WTC11 (cell line): ENCODE measurements around the gene AMHR2. TPM values are rescaled to one million over a fixed set of nuclear protein-coding genes. Genes with fewer than 3 reads are reported as not detected.

Experiments
- CREB1 ChIP-seq: sonication (generic); formaldehyde crosslinking; IDR thresholded peaks from 2 replicates; pipeline ENCODE4 v1.8.0; 2023; ENCODE audit warnings: mild to moderate bottlenecking, missing genetic modification reagents
- ELF4 ChIP-seq: sonication (generic); formaldehyde crosslinking; IDR thresholded peaks from 2 replicates; pipeline ENCODE4 v1.8.1; 2022; ENCODE audit warnings: low read depth, mild to moderate bottlenecking, moderate library complexity, missing genetic modification reagents
- GABPB1 ChIP-seq: sonication (generic); formaldehyde crosslinking; IDR thresholded peaks from 2 replicates; pipeline ENCODE4 v1.8.1; 2023; ENCODE audit warnings: mild to moderate bottlenecking, missing genetic modification reagents
- IRF2 ChIP-seq: sonication (generic); formaldehyde crosslinking; IDR thresholded peaks from 2 replicates; pipeline ENCODE4 v1.8.0; 2022; ENCODE audit warnings: low read depth, missing genetic modification reagents, borderline replicate concordance
- KAT7 ChIP-seq: sonication (generic); formaldehyde crosslinking; IDR thresholded peaks from 2 replicates; pipeline ENCODE4 v1.8.1; 2023; ENCODE audit warnings: missing genetic modification reagents, mild to moderate bottlenecking, borderline replicate concordance
- MYBL2 ChIP-seq: sonication (generic); formaldehyde crosslinking; IDR thresholded peaks from 2 replicates; pipeline ENCODE4 v1.8.1; 2023; ENCODE audit warnings: mild to moderate bottlenecking, moderate library complexity, missing genetic modification reagents
- NFE2L1 ChIP-seq: sonication (generic); formaldehyde crosslinking; IDR thresholded peaks from 2 replicates; pipeline ENCODE4 v1.8.1; 2023; ENCODE audit warnings: missing genetic modification reagents
- NR3C1 ChIP-seq: sonication (generic); formaldehyde crosslinking; conservative IDR thresholded peaks from 2 replicates; pipeline ENCODE4 v1.8.1; 2023; ENCODE audit warnings: low read depth, mild to moderate bottlenecking, missing genetic modification reagents
- SOX15 ChIP-seq: fragments of 250-450 bp; sonication (Bioruptor Pico); IDR thresholded peaks from 2 replicates; pipeline ENCODE4 v1.9.0; 2021; ENCODE audit warnings: mild to moderate bottlenecking
- SP1 ChIP-seq: sonication (generic); formaldehyde crosslinking; conservative IDR thresholded peaks from 2 replicates; pipeline ENCODE4 v1.8.1; 2022; ENCODE audit warnings: missing genetic modification reagents
- ZNF121 ChIP-seq: sonication (generic); formaldehyde crosslinking; IDR thresholded peaks from 2 replicates; pipeline ENCODE4 v1.8.0; 2023; ENCODE audit warnings: missing genetic modification reagents
- ZNF138 ChIP-seq: sonication (generic); formaldehyde crosslinking; conservative IDR thresholded peaks from 2 replicates; pipeline ENCODE4 v1.8.1; 2022; ENCODE audit warnings: mild to moderate bottlenecking, moderate library complexity, missing genetic modification reagents
- ZNF219 ChIP-seq: sonication (generic); formaldehyde crosslinking; IDR thresholded peaks from 2 replicates; pipeline ENCODE4 v1.8.0; 2023; ENCODE audit warnings: missing genetic modification reagents, mild to moderate bottlenecking, borderline replicate concordance
- ZNF396 ChIP-seq: fragments of 250-450 bp; sonication (Bioruptor Pico); IDR thresholded peaks from 2 replicates; pipeline ENCODE4 v1.8.0; 2021; ENCODE audit warnings: mild to moderate bottlenecking, moderate library complexity, borderline replicate concordance
- ZNF423 ChIP-seq: fragments of 250-450 bp; sonication (Bioruptor Pico); IDR thresholded peaks from 2 replicates; pipeline ENCODE4 v2.1.2; 2022; ENCODE audit warnings: mild to moderate bottlenecking, moderate library complexity
- total RNA-seq: library from RNA; stranded (reverse); gene quantifications from 3 replicates; pipeline ENCODE4 v1.2.3, GENCODE V29; 2021
- TF ChIP-seq, protein P1 (sequence below): sonication (generic); formaldehyde crosslinking; IDR thresholded peaks from 2 replicates; pipeline ENCODE4 v1.8.0; 2022; ENCODE audit warnings: mild to moderate bottlenecking, missing genetic modification reagents
- TF ChIP-seq, protein P2 (sequence below): sonication (generic); formaldehyde crosslinking; IDR thresholded peaks from 2 replicates; pipeline ENCODE4 v1.8.0; 2022; ENCODE audit warnings: mild to moderate bottlenecking, missing genetic modification reagents
- TF ChIP-seq, protein P3 (sequence below): sonication (generic); formaldehyde crosslinking; IDR thresholded peaks from 2 replicates; pipeline ENCODE4 v1.8.0; 2022; ENCODE audit warnings: mild to moderate bottlenecking, missing genetic modification reagents
- TF ChIP-seq, protein P4 (sequence below): sonication (generic); formaldehyde crosslinking; IDR thresholded peaks from 2 replicates; pipeline ENCODE4 v1.8.0; 2023; ENCODE audit warnings: missing genetic modification reagents
- TF ChIP-seq, protein P5 (sequence below): sonication (generic); formaldehyde crosslinking; conservative IDR thresholded peaks from 2 replicates; pipeline ENCODE4 v1.8.1; 2023; ENCODE audit warnings: mild to moderate bottlenecking, low read depth, missing genetic modification reagents, moderate library complexity
- TF ChIP-seq, protein P6 (sequence below): fragments of 250-450 bp; sonication (Bioruptor Pico); IDR thresholded peaks from 2 replicates; pipeline ENCODE4 v1.9.0; 2021; ENCODE audit warnings: mild to moderate bottlenecking
- TF ChIP-seq, protein P7 (sequence below): fragments of 250-450 bp; sonication (Bioruptor Pico); IDR thresholded peaks from 2 replicates; pipeline ENCODE4 v2.1.2; 2022; ENCODE audit warnings: mild to moderate bottlenecking, moderate library complexity
- TF ChIP-seq, protein P8 (sequence below): sonication (generic); formaldehyde crosslinking; IDR thresholded peaks from 2 replicates; pipeline ENCODE4 v1.8.1; 2022; ENCODE audit warnings: missing genetic modification reagents, borderline replicate concordance
- TF ChIP-seq, protein P9 (sequence below): sonication (generic); formaldehyde crosslinking; IDR thresholded peaks from 2 replicates; pipeline ENCODE4 v1.8.1; 2022; ENCODE audit warnings: mild to moderate bottlenecking, moderate library complexity, missing genetic modification reagents
- TF ChIP-seq, protein P10 (sequence below): sonication (generic); formaldehyde crosslinking; conservative IDR thresholded peaks from 2 replicates; pipeline ENCODE4 v1.8.1; 2022; ENCODE audit warnings: mild to moderate bottlenecking, missing genetic modification reagents

The AMHR2 gene
- total RNA-seq, 1 experiment from 2014 or later = not detected

DNA sequence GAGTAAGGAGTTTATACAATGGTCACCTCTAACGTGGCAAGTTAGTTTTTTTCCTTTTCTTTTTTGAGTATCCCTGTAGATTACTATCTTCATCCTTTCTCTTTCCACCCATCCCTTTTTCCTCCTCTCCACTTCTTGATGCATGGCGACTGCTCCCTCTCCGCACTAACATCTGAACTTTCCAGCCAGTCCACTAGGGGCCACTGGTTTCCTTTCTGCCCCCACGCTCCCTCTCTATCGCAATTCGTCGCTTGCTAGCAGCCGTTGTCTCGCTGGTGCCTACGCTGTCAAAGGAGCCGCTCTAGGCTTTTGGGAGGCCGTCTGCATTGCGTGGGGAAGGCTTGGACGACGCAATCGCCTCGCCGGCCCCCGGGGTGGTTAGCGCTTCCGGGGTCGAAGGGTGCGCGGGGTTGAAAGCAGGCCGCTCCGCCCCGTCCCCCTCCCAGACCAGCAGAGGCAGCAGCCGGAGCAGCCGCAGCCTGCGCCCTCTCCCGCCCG lies 28.1 kb downstream of the AMHR2 start, which contains the start of gene PCBP2 (continued):
- TF ChIP-seq, protein P1, sequence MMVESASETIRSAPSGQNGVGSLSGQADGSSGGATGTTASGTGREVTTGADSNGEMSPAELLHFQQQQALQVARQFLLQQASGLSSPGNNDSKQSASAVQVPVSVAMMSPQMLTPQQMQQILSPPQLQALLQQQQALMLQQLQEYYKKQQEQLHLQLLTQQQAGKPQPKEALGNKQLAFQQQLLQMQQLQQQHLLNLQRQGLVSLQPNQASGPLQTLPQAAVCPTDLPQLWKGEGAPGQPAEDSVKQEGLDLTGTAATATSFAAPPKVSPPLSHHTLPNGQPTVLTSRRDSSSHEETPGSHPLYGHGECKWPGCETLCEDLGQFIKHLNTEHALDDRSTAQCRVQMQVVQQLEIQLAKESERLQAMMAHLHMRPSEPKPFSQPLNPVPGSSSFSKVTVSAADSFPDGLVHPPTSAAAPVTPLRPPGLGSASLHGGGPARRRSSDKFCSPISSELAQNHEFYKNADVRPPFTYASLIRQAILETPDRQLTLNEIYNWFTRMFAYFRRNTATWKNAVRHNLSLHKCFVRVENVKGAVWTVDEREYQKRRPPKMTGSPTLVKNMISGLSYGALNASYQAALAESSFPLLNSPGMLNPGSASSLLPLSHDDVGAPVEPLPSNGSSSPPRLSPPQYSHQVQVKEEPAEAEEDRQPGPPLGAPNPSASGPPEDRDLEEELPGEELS (CRISPR knock-in tag) = peak; percentile 82
- TF ChIP-seq, protein P2, sequence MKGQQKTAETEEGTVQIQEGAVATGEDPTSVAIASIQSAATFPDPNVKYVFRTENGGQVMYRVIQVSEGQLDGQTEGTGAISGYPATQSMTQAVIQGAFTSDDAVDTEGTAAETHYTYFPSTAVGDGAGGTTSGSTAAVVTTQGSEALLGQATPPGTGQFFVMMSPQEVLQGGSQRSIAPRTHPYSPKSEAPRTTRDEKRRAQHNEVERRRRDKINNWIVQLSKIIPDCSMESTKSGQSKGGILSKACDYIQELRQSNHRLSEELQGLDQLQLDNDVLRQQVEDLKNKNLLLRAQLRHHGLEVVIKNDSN (CRISPR knock-in tag) = peak; percentile 18; the same call in 1 of the 2 replicates
- TF ChIP-seq CREB1 (CRISPR knock-in tag) = peak; percentile 65; the same call in 1 of the 2 replicates
- peak; percentile 11; the same call in 1 of the 2 replicates for TF ChIP-seq NFE2L1 (CRISPR knock-in tag)
- TF ChIP-seq, protein P3, sequence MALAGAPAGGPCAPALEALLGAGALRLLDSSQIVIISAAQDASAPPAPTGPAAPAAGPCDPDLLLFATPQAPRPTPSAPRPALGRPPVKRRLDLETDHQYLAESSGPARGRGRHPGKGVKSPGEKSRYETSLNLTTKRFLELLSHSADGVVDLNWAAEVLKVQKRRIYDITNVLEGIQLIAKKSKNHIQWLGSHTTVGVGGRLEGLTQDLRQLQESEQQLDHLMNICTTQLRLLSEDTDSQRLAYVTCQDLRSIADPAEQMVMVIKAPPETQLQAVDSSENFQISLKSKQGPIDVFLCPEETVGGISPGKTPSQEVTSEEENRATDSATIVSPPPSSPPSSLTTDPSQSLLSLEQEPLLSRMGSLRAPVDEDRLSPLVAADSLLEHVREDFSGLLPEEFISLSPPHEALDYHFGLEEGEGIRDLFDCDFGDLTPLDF = no peak
- TF ChIP-seq, protein P4, sequence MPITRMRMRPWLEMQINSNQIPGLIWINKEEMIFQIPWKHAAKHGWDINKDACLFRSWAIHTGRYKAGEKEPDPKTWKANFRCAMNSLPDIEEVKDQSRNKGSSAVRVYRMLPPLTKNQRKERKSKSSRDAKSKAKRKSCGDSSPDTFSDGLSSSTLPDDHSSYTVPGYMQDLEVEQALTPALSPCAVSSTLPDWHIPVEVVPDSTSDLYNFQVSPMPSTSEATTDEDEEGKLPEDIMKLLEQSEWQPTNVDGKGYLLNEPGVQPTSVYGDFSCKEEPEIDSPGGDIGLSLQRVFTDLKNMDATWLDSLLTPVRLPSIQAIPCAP (CRISPR knock-in tag) = no peak
- peak; percentile 98 for TF ChIP-seq GABPB1 (CRISPR knock-in tag)
- TF ChIP-seq SP1 (CRISPR knock-in tag) = peak; percentile 90
- TF ChIP-seq KAT7 (CRISPR knock-in tag) = no peak
- TF ChIP-seq, protein P5, sequence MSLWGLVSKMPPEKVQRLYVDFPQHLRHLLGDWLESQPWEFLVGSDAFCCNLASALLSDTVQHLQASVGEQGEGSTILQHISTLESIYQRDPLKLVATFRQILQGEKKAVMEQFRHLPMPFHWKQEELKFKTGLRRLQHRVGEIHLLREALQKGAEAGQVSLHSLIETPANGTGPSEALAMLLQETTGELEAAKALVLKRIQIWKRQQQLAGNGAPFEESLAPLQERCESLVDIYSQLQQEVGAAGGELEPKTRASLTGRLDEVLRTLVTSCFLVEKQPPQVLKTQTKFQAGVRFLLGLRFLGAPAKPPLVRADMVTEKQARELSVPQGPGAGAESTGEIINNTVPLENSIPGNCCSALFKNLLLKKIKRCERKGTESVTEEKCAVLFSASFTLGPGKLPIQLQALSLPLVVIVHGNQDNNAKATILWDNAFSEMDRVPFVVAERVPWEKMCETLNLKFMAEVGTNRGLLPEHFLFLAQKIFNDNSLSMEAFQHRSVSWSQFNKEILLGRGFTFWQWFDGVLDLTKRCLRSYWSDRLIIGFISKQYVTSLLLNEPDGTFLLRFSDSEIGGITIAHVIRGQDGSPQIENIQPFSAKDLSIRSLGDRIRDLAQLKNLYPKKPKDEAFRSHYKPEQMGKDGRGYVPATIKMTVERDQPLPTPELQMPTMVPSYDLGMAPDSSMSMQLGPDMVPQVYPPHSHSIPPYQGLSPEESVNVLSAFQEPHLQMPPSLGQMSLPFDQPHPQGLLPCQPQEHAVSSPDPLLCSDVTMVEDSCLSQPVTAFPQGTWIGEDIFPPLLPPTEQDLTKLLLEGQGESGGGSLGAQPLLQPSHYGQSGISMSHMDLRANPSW = no peak
- TF ChIP-seq ZNF138 = no peak
- no peak for TF ChIP-seq MYBL2 (CRISPR knock-in tag)
- TF ChIP-seq IRF2 (CRISPR knock-in tag) = no peak
- TF ChIP-seq SOX15 (CRISPR knock-in tag) = no peak
- TF ChIP-seq, protein P6, sequence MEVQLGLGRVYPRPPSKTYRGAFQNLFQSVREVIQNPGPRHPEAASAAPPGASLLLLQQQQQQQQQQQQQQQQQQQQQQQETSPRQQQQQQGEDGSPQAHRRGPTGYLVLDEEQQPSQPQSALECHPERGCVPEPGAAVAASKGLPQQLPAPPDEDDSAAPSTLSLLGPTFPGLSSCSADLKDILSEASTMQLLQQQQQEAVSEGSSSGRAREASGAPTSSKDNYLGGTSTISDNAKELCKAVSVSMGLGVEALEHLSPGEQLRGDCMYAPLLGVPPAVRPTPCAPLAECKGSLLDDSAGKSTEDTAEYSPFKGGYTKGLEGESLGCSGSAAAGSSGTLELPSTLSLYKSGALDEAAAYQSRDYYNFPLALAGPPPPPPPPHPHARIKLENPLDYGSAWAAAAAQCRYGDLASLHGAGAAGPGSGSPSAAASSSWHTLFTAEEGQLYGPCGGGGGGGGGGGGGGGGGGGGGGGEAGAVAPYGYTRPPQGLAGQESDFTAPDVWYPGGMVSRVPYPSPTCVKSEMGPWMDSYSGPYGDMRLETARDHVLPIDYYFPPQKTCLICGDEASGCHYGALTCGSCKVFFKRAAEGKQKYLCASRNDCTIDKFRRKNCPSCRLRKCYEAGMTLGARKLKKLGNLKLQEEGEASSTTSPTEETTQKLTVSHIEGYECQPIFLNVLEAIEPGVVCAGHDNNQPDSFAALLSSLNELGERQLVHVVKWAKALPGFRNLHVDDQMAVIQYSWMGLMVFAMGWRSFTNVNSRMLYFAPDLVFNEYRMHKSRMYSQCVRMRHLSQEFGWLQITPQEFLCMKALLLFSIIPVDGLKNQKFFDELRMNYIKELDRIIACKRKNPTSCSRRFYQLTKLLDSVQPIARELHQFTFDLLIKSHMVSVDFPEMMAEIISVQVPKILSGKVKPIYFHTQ (CRISPR knock-in tag) = no peak
- no peak for TF ChIP-seq ZNF396
- TF ChIP-seq, protein P7, sequence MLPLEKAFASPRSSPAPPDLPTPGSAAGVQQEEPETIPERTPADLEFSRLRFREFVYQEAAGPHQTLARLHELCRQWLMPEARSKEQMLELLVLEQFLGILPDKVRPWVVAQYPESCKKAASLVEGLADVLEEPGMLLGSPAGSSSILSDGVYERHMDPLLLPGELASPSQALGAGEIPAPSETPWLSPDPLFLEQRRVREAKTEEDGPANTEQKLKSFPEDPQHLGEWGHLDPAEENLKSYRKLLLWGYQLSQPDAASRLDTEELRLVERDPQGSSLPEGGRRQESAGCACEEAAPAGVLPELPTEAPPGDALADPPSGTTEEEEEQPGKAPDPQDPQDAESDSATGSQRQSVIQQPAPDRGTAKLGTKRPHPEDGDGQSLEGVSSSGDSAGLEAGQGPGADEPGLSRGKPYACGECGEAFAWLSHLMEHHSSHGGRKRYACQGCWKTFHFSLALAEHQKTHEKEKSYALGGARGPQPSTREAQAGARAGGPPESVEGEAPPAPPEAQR (CRISPR knock-in tag) = no peak
- no peak for TF ChIP-seq NR3C1 (CRISPR knock-in tag)
- TF ChIP-seq, protein P8, sequence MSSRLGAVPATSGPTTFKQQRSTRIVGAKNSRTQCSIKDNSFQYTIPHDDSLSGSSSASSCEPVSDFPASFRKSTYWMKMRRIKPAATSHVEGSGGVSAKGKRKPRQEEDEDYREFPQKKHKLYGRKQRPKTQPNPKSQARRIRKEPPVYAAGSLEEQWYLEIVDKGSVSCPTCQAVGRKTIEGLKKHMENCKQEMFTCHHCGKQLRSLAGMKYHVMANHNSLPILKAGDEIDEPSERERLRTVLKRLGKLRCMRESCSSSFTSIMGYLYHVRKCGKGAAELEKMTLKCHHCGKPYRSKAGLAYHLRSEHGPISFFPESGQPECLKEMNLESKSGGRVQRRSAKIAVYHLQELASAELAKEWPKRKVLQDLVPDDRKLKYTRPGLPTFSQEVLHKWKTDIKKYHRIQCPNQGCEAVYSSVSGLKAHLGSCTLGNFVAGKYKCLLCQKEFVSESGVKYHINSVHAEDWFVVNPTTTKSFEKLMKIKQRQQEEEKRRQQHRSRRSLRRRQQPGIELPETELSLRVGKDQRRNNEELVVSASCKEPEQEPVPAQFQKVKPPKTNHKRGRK (CRISPR knock-in tag) = no peak
- no peak for TF ChIP-seq ZNF219 (CRISPR knock-in tag)
- TF ChIP-seq, protein P9, sequence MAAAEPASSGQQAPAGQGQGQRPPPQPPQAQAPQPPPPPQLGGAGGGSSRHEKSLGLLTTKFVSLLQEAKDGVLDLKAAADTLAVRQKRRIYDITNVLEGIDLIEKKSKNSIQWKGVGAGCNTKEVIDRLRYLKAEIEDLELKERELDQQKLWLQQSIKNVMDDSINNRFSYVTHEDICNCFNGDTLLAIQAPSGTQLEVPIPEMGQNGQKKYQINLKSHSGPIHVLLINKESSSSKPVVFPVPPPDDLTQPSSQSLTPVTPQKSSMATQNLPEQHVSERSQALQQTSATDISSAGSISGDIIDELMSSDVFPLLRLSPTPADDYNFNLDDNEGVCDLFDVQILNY (CRISPR knock-in tag) = no peak
- TF ChIP-seq, protein P10, sequence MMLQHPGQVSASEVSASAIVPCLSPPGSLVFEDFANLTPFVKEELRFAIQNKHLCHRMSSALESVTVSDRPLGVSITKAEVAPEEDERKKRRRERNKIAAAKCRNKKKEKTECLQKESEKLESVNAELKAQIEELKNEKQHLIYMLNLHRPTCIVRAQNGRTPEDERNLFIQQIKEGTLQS = no peak
- peak; percentile 4; the same call in 1 of the 2 replicates for TF ChIP-seq ZNF423 (CRISPR knock-in tag)
- TF ChIP-seq ZNF121 = no peak
- TF ChIP-seq ELF4 (CRISPR knock-in tag) = no peak
